Mesenchymal stem cell (in vitro differentiated cells and primary cell): Measurements from ENCODE around the gene LAMB4.

Experiments used
- DNase-seq: peaks from one replicate; pipeline ENCODE4 v3.0.0-alpha.2; 2013
- H2AFZ ChIP-seq: one replicate; pipeline ENCODE4 v1.6.1; 2013; ENCODE audit warnings: low read depth, mild to moderate bottlenecking, control low read depth, inconsistent platforms, low read length, moderate library complexity
- H2AK5ac ChIP-seq: 2 replicates; pipeline ENCODE4 v1.6.1; 2013; ENCODE audit warnings: low read length, moderate library complexity, mild to moderate bottlenecking, inconsistent platforms; ENCODE audit not compliant: severe bottlenecking
- H2BK120ac ChIP-seq: one replicate; pipeline ENCODE4 v1.6.1; 2013; ENCODE audit warnings: low read depth, mild to moderate bottlenecking, inconsistent platforms, low read length, moderate library complexity
- H2BK12ac ChIP-seq, 2 experiments: one replicate each; pipeline ENCODE4 v1.6.1; 2013; ENCODE audit warnings: inconsistent platforms in 2 of 2, low read length in 2 of 2, mild to moderate bottlenecking in 2 of 2, moderate library complexity in 2 of 2, control low read depth in 1 of 2
- H2BK15ac ChIP-seq: one replicate; pipeline ENCODE4 v1.6.1; 2013; ENCODE audit warnings: mild to moderate bottlenecking, low read depth, inconsistent platforms; ENCODE audit not compliant: poor library complexity, severe bottlenecking
- H2BK5ac ChIP-seq: 2 replicates; pipeline ENCODE4 v1.6.1; 2013; ENCODE audit warnings: low read depth, mild to moderate bottlenecking, low read length, control low read depth, inconsistent platforms; ENCODE audit not compliant: poor library complexity, severe bottlenecking
- H3K14ac ChIP-seq, 2 experiments: one replicate each; pipeline ENCODE4 v1.6.1; 2013; ENCODE audit warnings: inconsistent platforms in 2 of 2, low read length in 2 of 2, control low read depth in 1 of 2, mild to moderate bottlenecking in 1 of 2, moderate library complexity in 1 of 2
- H3K18ac ChIP-seq, 2 experiments: one replicate each; pipeline ENCODE4 v1.6.1; 2013; ENCODE audit warnings: inconsistent platforms in 2 of 2, low read length in 2 of 2, control low read depth in 1 of 2, low read depth in 1 of 2, mild to moderate bottlenecking in 1 of 2
- H3K23ac ChIP-seq, 2 experiments: one replicate each; pipeline ENCODE4 v1.6.1; 2013; ENCODE audit warnings: inconsistent platforms in 2 of 2, low read length in 2 of 2, mild to moderate bottlenecking in 2 of 2, moderate library complexity in 2 of 2, control low read depth in 1 of 2
- H3K27ac ChIP-seq: 2 replicates; pipeline ENCODE4 v1.5.1; 2013; ENCODE audit warnings: mild to moderate bottlenecking, moderate library complexity, low read length, control low read depth, inconsistent platforms; ENCODE audit not compliant: poor library complexity, severe bottlenecking
- H3K27me3 ChIP-seq, 2 experiments: 2 replicates each; pipeline versions ENCODE4 v1.6.1 to v1.7.0; 2013; ENCODE audit warnings: low read length in 2 of 2, mild to moderate bottlenecking in 2 of 2, moderate library complexity in 2 of 2, control low read depth in 1 of 2, inconsistent platforms in 1 of 2; ENCODE audit not compliant: control insufficient read depth in 1 of 2, insufficient read depth in 1 of 2
- H3K36me3 ChIP-seq, 2 experiments: 2 replicates each; pipeline versions ENCODE4 v1.6.1 to v1.7.0; 2013; ENCODE audit warnings: low read length in 2 of 2, control low read depth in 1 of 2, inconsistent platforms in 1 of 2, low read depth in 1 of 2, mild to moderate bottlenecking in 1 of 2; ENCODE audit not compliant: insufficient read depth in 2 of 2, control insufficient read depth in 1 of 2
- H3K4ac ChIP-seq, 2 experiments: one replicate each; pipeline ENCODE4 v1.6.1; 2013; ENCODE audit warnings: inconsistent platforms in 2 of 2, low read length in 2 of 2, mild to moderate bottlenecking in 2 of 2, moderate library complexity in 2 of 2, control low read depth in 1 of 2, low read depth in 1 of 2
- H3K4me1 ChIP-seq: 2 replicates; pipeline ENCODE4 v1.6.1; 2013; ENCODE audit warnings: low read depth, low read length, control low read depth; ENCODE audit not compliant: control insufficient read depth, insufficient read depth
- H3K4me2 ChIP-seq: 2 replicates; pipeline ENCODE4 v1.6.1; 2013; ENCODE audit warnings: low read length, mild to moderate bottlenecking, inconsistent platforms; ENCODE audit not compliant: poor library complexity, severe bottlenecking
- H3K4me3 ChIP-seq, 2 experiments: 2 replicates each; pipeline versions ENCODE4 v1.5.1 to v1.7.0; 2013; ENCODE audit warnings: low read length in 2 of 2, mild to moderate bottlenecking in 2 of 2, control low read depth in 1 of 2, low read depth in 1 of 2; ENCODE audit not compliant: insufficient read depth in 1 of 2
- H3K79me1 ChIP-seq: replicated peaks from 2 replicates; pipeline ENCODE4 v1.6.1; 2013; ENCODE audit warnings: mild to moderate bottlenecking, control low read depth, low read length, inconsistent platforms; ENCODE audit not compliant: poor library complexity, severe bottlenecking
- H3K9ac ChIP-seq: 2 replicates; pipeline ENCODE4 v1.7.0; 2013; ENCODE audit warnings: mild to moderate bottlenecking, low read length, moderate library complexity
- H3K9me3 ChIP-seq: 2 replicates; pipeline ENCODE4 v1.7.0; 2013; ENCODE audit warnings: mild to moderate bottlenecking, low read length; ENCODE audit not compliant: control insufficient read depth
- H4K8ac ChIP-seq: one replicate; pipeline ENCODE4 v1.6.1; 2013; ENCODE audit warnings: inconsistent platforms, mild to moderate bottlenecking, low read length, moderate library complexity
- H4K91ac ChIP-seq: one replicate; pipeline ENCODE4 v1.6.1; 2013; ENCODE audit warnings: mild to moderate bottlenecking, low read length, inconsistent platforms
- WGBS: methylation state at CpG from one replicate; pipeline ENCODE4 v1.1.7; 2013; ENCODE audit warnings: mixed read lengths; 5-methylcytosine and 5-hydroxymethylcytosine counted together

Gene LAMB4

GRCh38 chr7:107995184-107996071, 134.7 kb downstream of the LAMB4 start:
- Histone ChIP-seq H3K4me1 (peaks cover 5% of the 10 kb centered on the region), H2AK5ac (peak overlapping the region; percentile 54), H3K4me2 (no peak overlapping the region), H4K8ac (no peak overlapping the region), H3K79me1 (peaks cover 3% of the 10 kb centered on the region), H2BK12ac (no peak overlapping the region), H2AFZ (no peak overlapping the region), H3K9ac (peak overlapping the region; percentile 61), H3K14ac (no peak overlapping the region), H4K91ac (no peak overlapping the region), H3K18ac (peak overlapping the region in 1 of 2 experiments; percentile 53), H3K4me3 (peak overlapping the region in 1 of 2 experiments; percentile 30), H3K27ac (peak overlapping the region; percentile 97), H2BK5ac (peak overlapping the region; percentile 3), H2BK15ac (no peak overlapping the region), H3K9me3 (no peaks in the 10 kb centered on the region), H3K36me3 (peaks cover 24 to 80% of the 10 kb centered on the region in 2 experiments), H2BK120ac (no peak overlapping the region), H3K27me3 (no peaks in the 10 kb centered on the region), H3K23ac (no peak overlapping the region), H3K4ac (no peak overlapping the region)
- 0% methylated on average over 4 of the region's 6 CpGs for WGBS
- peak; percentile 88 for DNase-seq

- H3K9ac ChIP-seq: peak overlapping the region; percentile 9
- H3K4ac ChIP-seq: no peak overlapping the region
- no peak overlapping the region for H2BK5ac ChIP-seq
- no peak for DNase-seq
- H2AFZ ChIP-seq: no peak overlapping the region
- no peak overlapping the region for H3K4me3 ChIP-seq
- H4K91ac ChIP-seq: no peak overlapping the region
- no peak overlapping the region for H2BK12ac ChIP-seq
- H3K27me3 ChIP-seq: no peaks in the 10 kb centered on the region
- peaks cover 3% of the 10 kb centered on the region for H3K79me1 ChIP-seq
- H3K27ac ChIP-seq: peak overlapping the region; percentile 54
- H4K8ac ChIP-seq: no peak overlapping the region
- H3K4me1 ChIP-seq: peaks cover 6% of the 10 kb centered on the region
- WGBS: no CpG with 5 or more reads among the region's 2 CpGs
- H2AK5ac ChIP-seq: no peak overlapping the region
- no peak overlapping the region for H2BK15ac ChIP-seq
- H3K23ac ChIP-seq: no peak overlapping the region
- peaks cover 24 to 75% of the 10 kb centered on the region in 2 experiments for H3K36me3 ChIP-seq
- no peak overlapping the region for H3K4me2 ChIP-seq
- H3K9me3 ChIP-seq: no peaks in the 10 kb centered on the region
- H3K14ac ChIP-seq: no peak overlapping the region
- no peak overlapping the region for H3K18ac ChIP-seq
- H2BK120ac ChIP-seq: no peak overlapping the region
Observed at GRCh38 chr7:107994421-107995030, 135.6 kb downstream of the LAMB4 start.

GRCh38 chr7:107993891-107994291, 136.3 kb downstream of the LAMB4 start:
- Histone ChIP-seq H3K14ac (peak overlapping the region in 1 of 2 experiments; percentile 81), H2AK5ac (peak overlapping the region; percentile 92), H2BK120ac (peak overlapping the region; percentile 74), H3K27me3 (no peaks in the 10 kb centered on the region), H2AFZ (no peak overlapping the region), H3K79me1 (peaks cover 3% of the 10 kb centered on the region), H3K4me1 (peaks cover 7% of the 10 kb centered on the region), H2BK12ac (peak overlapping the region in 1 of 2 experiments; percentile 91), H3K9me3 (no peaks in the 10 kb centered on the region), H4K91ac (peak overlapping the region; percentile 93), H2BK15ac (peak overlapping the region; percentile 3), H4K8ac (peak overlapping the region; percentile 78), H3K27ac (peak overlapping the region; percentile 57), H3K9ac (peak overlapping the region; percentile 9), H3K4ac (peak overlapping the region; percentile 68 to 76), H3K23ac (peak overlapping the region in 1 of 2 experiments; percentile 87), H3K36me3 (peaks cover 24 to 75% of the 10 kb centered on the region in 2 experiments), H3K4me2 (peak overlapping the region; percentile 52), H3K18ac (peak overlapping the region; percentile 67 to 69), H2BK5ac (peak overlapping the region; percentile 83), H3K4me3 (no peak overlapping the region)
- 100% methylated on average over 1 of the region's 1 CpG for WGBS
- DNase-seq: no peak
